MV-4-11 (cell line): ENCODE data around the gene DFFB.
A peak's percentile ranks its signal among the peaks of the same experiment; 100 is the strongest.

Experiments used
- DNase-seq: peaks from one replicate; lab custom pipeline; 2025; lab: John Stamatoyannopoulos, UW

DFFB gene

DNA sequence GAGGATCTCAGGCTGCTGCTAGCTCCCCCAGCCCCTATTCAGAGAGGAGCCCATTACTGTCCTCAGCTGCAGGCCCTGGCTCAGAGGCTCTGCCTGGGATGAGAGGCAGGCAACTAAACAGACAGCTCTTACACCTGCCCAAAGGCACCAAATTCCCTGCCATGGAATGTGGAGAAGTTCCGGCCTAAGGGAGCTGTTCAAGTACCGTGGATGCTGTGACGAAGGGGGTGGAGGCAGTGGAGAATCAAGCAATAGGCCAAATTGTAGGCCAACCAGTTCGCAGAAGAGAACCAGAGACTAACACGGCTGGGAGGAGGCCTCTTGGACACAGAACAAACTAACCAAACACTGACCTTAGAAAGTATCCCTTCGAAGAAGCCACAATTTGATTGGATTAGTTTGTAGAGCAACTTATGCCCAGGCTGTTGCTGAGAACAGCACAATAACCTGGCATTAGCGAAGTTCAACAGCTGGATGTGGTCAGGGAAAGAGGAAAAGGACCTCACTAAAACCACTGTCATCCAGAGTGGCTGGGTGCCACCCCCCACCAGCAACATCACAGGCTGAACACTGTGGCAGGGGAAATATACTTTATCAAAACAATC is 39.2 kb downstream of the DFFB start:
- DNase-seq = peak; percentile 53

DNA sequence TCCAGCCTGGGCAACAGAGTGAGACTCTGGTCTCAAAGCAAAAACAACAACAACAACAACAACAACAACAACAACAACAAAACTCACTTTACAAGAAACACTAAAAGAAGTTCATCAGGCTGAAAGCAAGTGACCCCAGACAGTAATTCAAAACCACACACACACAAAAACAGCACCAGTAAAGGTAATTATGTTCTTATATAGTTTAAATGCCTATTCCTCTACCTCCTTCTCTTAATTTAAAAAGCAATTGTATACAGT is 41.1 kb downstream of the DFFB start:
- no peak for DNase-seq

DNA sequence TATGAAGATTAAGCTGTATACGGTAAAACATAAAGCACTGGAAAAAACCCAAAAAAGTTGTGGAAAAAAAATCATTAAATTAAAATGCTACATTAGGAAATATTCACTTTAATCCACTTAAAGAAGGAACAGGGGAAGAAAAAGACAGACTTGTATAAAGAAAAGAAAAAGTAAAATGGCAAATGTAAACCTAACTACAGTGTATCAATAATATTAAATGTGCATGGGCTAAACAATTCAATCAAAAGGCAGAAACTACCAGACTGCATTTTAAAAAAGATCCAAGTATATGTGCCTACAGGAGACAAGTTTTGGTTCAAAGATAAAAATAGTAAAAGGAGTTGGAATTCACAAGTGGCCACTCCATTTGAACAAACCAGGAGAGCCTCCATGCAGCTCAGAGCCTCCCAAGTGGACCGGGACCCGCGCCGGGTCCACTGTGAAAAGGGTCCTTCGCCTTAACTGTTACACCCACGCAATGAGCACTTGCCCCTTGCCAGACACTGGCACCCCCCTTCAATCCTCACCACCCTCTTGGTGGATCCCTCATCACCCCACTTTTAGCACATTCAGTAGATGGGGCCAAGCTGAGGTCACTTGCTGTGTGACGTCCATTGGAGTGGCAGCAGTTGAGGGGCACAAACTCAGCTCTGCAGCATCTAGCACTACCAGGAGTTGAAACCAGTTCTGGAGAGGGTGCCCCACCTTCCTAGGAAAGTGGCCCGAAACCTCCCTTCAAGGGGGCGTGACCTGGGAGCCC is 41.9 kb downstream of the DFFB start:
- peak; percentile 9 for DNase-seq

DNA sequence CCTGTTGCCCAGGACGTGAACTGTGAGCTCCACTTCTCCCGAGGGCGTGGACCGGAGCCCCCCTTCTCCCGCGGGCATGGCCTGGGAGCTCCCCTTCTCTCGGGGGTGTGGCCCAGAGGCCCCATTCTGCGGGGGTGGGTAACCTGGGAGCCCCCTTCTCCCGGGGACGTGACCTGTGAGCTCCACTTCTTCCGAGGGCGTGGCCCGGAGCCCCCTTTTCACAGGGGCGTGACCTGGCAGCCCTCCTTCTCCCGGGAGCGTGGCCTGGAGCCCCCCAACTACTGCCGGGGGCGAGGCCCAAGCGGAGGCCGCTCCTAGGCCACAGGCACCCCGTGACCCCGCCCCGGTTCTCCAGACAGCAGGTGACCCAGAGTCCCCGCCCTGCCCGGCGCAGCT is 42.5 kb downstream of the DFFB start:
- no peak for DNase-seq

DNA sequence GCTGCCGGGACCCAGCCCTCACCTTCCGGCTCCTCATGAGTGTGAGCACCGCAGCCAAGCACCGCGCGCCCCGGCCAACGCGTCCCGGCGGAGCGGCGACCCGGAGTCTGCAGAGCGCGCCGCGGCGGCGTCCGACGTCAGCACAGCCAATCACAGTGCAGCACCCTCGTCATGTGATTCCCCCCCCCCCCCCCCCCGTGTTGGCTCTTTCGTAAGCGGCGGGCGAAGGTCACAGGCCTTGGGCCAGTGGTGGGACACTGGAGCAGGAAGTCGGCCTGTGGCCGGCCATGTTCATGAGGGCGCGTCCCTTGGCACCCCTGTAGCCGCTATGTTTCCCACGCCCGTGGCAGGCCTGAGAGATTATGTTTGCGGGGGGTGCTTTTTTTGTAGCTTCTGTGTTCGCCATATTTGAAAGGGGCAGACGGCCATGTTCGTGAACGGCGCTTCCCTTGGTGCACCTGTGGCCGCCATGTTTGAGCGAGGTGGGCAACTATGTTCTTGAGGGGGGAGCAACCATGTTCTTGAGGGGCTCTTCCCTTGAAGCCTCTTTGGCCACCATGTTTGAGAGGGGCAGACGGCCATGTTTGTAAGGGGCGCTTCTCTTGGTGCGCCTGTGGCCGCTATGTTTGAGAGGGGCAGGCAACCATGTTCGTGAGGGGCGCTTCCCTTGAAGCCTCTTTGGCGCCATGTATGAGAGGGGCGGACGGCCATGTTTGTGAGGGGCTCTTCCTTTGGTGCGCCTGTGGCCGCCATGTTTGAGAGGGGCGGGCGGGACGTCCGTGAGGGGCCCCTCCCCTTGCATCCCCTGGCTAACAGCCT is 43.1 kb downstream of the DFFB start, which contains the start of gene C1orf174:
C1orf174 (minus strand) TSS at position 123 of the 819 bp plus-strand sequence; CDS start at position 37, 86 bp downstream.
- peak; percentile 98 for DNase-seq

DNA sequence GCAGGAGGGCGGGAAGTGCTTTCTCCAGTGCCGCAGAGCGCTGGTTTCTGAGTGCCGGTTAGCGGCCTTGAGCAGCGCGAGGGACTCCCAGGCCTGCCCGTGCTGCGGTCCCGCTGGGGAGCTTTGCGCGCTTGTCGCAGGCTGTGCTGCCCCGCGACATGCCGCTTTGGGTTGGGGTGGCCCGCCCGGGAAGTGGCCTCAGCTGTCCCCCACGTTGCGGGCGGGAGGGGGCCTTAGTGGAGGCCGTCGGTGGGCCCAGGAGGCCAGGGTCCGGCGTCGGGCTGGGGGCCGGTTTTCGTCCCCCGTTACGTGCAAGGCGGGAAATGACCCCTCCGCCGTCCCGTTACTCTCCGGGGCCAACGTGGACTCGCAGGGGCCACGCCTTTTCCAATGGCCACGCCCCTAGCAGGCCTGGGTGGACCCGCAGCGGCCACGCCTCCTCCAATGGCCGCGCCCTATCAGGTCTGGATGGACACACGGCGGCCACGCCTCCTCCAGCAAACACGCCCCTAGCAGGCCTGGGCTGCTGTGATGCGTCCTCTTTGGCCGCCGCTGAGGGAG is 43.8 kb downstream of the DFFB start:
- peak; percentile 92 for DNase-seq

DNA sequence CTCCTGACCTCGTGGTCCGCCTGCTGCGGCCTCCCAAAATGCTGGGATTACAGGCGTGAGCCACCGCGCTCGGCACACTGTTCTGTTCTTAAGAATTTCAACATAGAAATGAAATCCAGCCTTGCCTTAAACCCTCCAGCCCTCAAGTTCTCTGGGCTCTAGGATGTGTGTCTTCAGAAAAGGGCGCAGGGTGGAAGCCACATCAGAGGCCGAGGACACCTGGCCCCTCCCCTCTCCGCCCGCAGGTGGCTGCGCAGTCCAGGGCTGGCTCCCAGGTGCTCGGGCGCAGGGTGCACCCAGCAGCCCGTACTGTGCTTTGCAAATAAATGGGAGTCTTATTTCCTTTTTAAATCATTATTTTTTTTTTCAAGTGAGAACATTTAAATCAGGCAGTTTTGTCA is 44.8 kb downstream of the DFFB start:
- no peak for DNase-seq

DNA sequence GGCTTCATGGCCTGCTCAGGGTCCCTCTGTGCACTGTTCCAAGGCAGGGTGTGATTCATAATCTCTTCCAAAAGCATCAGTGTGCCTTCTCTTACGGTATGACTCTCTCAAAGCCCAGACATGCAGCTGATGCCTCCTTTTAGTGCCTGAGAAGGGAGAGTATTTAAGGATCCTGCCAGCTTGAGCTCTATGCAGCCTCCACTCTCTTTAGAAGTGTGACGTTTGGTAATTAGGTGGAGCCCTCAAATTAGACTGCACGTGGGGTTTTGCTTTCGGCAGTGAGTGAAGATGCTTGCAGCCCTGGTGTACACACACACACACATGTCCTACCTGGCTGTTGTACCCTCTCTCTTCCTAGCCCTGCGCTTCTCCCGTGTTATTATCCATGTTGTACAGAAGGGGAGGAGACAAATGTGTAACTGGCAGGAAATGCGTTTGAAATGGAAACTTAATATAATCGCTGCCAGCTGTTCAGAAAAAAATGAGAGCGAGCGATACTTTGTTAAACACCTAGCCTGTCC is 45.4 kb downstream of the DFFB start:
- DNase-seq = no peak

DNA sequence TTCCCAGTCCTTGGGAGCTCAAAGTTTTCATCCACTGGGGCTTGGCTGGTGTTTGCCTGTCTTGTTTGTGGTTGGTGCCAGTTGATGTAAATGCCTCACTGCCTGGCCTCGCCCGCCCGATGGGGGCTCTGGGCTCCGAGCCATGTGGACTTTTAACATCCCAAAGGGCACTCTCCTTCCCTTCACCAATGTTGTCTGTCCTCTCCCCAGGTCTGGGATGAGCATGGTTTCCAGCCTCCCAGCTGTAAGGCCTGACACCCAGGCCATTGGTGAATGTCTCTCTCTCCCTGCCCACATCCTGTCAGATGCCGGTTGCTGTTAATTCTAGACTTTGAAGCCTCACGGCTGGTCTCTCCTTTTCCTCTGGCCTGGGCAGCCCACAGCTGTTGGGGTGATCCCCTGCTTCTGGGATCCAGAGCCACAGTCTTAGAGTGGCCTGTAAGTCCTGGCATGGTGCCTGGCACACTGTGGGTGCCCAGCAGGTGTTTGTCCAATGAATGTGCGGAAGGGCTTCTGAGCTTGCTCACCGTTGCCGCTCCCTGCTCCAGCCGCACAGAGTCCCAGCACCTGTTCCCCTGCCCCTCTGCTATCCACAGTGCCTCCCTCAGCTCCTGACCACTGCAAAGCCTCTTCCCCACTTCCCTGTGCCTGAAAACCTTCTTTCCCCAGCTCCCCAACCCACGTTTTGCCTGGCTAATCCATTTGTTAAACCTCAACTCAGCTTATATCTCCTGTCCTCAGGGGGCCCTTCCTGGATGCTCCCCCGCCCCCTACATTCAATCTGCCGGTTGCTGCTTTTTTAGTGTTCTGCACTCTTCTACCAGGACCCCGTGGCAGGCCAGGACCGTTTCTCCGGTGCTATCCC is 46.1 kb downstream of the DFFB start:
- DNase-seq = no peak

DNA sequence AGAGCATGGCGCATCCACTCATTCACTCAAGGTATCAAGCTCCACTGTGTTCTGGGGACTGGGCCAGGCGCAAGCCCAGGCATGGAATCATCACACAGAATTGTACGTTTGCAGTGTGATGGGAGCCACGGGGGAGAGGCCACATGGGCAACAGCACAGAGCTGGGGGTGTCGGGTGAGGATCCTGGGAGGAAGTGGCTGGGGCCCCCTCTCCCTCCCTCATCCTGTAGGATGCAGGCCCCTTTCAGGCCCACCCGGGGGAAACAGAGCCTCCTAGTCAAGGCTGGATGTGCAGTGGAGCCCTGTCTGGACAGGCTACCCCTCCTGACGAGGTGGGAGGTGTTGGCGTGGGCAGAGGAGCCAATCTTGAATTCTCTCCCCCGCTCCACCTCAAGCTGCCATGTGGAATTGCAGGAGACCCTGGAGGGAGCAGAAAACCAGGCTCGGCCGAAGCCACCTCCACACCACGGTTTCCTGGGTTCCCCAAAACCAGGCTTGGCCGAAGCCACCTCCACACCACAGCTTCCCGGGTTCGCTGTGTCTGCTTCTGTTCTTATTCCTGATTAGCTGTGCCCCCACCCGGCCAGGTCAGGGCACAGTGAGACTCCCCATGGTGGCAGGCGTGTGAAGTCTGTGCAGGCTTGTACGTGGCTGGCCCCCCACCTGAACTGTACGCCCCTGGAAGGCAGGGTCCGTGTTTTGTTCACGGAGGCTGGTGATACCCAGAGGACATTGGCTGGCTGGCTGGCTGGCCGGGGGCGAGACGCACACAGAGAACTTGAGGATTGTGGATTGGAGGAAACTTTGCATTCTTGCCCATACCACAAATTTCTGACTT is 46.9 kb downstream of the DFFB start:
- DNase-seq = no peak

DNA sequence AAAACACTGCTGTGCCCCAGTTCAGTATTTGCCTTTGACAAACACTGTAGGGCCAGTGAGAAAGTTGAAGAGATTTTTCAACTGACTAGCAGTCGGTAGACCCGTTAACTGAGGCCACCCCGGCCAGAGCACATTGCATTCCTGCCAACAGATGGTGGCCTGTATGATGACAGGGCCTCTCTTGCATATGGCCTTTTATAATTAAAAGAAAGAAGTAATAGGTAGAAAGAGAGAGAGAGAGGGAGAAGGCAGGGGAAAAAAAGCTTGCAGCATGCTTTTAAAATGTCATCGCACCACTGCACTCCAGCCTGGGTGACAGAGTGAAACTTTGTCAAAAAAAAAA is 47.5 kb downstream of the DFFB start:
- DNase-seq = no peak

DNA sequence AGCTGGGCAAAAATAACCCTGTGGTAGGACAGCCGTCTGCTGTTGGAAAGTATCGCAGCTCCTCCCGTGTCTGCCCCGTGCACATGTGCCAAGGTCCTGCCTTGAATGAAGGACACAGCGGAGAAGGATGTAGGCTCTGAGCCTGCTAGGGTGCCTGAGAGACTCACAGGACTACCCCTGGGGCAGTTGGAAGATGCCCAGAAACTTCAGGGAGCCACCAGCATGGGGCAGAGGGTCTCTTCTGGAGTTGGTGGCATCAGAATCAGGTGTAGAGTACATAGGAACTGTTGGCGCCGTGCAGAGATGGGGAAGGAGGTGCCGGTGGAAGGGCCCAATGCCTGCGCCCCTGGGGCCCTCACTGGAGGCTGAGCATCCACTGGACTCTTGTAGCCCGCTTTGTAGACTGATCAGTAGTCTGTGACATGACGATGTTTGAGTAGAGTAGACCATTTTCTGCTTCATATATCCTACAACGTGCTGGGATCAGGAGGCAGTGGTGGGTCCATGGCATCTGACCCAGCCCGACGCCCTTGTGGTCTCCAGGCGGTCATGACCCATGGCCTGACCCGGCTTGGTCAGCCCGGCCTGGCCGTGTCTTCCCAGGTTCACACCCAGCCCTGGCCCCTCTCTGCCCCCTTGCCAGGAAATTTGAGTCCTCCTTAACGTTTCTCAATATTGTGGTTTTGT is 48.1 kb downstream of the DFFB start:
- peak; percentile 49 for DNase-seq

DNA sequence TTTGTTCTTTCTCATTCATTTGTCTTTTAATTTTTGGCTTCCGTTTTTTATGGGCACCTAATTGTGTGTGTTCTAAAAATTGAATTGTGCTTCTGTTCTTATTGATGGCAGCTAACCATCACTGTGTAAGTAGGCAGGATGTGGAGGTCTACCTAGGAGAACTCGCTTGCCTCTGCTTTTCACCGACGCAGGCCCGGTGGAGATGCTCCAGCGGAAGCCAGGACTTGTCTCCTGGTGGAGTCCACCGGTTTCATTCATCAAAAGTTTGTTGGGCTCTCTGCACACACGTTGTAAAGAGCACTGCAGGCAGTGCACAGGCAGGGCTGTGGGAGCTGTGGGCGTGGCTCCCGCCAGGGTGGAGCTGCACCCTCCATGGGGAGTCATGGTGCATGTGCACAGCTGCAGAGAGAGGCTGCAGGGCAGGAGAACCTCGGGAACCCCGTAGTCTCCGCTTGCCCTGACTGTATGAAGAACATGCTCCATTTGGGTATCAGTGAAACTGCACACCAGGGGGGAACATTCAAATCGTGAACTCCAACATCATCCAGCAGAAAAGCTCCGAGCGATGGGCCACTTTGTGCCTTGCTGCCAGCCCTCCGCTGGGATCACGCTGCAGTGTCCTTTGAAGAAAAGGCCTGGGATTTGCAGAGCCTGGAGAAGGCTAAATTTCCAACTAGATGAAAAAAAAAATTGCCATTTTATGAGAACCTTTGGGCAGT is 48.8 kb downstream of the DFFB start:
- peak; percentile 40 for DNase-seq

DNA sequence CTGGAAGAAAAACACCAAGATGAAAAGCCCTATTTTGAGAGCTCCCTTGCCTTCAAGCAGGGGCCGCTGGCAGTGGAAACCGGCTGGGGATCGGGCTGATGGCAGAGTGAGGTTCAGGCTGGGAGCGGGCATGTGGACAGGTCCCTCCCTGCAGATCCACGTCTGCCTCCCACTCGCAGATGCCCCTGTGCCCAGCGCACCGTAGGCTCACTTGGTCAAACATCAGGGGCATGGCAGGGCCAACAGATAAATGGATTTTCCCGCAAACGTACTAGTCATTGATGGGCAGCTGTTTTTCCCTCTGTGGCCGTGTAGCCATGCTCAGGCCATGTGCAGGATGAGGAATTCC is 49.4 kb downstream of the DFFB start:
- no peak for DNase-seq

DNA sequence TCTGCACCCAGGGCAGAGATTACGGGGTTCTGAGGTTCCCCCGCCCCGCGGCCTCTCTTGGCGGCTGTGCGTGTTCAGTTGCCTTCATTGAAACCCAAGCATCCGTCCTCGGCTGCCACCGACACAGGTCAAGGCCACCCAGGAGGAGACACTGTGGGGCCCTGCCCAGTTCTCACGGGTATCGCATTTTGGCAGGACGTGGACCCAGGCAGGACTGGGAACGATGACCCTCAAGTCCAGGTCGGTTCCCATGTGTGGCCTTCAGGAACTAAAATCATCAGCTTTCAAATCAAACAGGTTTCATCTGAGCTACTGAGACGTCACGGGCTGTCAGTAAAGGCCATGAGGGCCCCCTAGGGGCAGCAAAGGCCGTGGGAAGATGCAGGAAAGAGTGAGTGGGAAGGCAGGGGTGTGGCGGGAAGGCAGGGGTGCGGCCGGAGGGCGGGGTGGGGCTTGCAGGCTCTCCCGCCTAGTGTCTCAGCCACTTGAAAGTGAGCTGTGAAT is 49.8 kb downstream of the DFFB start:
- DNase-seq = no peak

DNA sequence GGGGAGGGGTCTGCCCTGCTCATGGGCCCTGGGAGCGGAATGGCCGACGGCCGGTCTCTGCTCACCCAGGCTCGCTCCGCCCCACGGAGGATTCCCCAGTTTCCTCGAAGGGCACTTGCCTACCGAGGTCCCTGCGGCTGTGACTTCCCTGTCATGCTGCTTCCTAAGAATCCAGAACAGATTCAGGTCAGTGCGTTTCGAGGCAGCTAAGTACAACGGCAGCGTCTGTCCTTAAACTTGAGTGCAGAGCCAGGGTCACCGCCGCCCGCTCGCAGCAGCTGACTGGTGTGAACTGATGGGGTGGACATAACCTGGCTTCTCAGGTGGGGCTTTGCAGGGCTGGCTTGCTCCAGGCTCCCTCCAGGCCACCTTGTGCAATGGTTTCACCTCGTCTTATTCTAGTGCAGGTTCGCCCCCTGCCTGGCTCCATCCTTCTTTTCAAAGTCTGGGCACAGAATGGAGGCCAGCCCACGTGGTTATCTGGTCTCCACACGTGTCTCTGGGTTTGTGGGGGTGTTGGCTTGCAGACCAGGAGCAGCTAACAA is 50.4 kb downstream of the DFFB start:
- DNase-seq = no peak

DNA sequence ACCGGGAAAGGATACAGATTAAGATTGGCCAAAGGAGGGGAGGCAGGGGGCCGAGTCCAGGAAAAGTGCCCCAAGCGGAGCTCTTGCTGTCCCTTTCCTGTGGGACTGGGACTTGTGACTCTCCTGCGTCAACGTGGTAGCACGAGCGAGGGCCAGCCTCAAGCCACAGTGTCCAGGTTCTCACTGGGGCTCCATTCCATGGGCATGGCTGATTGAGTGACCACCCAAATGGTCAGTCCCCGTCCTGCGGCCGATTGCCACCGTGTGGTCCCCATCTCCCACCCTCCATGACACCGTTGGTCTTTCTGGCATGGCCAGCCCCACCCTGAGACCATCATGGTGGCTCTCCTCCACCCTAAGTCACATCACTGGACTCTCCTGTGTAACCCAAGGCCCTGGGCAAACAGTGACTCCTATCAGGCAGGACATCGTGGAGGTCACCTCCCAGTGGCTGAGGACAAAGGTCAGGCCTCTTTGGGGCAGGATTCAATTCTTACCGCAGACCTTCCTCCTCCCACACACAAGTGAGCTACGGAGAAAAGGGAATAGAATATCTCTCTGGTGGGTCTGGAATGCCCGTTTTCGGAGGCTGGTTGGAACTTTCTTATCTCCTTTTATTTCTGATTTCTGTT is 51.7 kb downstream of the DFFB start:
- DNase-seq = no peak

DNA sequence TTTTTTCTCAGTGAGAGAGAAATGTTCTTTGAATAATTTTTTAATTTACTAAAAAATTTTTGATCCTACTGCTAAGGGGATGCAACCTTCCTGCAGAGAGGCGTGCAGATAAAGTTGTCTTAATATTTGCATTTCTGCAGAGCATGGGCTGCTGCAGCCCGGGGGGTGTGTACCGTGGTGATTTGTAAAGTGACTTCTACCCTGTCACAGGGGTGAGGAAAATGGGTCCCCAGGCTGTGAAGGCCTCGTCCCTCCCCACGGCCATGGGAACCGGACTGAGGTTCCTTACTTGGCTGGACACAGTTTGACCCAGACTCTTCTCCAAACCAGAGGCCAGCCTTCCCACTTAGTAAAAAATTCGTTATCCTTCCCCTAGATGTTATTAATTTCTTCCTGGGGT is 52.3 kb downstream of the DFFB start:
- no peak for DNase-seq
